NCI-H1417 (cell line): Measurements from ENCODE around the gene C13orf42.
A peak's percentile ranks its signal among the peaks of the same experiment; 100 is the strongest.

Source experiments
- DNase-seq, 3 experiments: peaks; one replicate each; lab custom pipeline; 2025; lab: John Stamatoyannopoulos, UW

C13orf42 gene

DNA sequence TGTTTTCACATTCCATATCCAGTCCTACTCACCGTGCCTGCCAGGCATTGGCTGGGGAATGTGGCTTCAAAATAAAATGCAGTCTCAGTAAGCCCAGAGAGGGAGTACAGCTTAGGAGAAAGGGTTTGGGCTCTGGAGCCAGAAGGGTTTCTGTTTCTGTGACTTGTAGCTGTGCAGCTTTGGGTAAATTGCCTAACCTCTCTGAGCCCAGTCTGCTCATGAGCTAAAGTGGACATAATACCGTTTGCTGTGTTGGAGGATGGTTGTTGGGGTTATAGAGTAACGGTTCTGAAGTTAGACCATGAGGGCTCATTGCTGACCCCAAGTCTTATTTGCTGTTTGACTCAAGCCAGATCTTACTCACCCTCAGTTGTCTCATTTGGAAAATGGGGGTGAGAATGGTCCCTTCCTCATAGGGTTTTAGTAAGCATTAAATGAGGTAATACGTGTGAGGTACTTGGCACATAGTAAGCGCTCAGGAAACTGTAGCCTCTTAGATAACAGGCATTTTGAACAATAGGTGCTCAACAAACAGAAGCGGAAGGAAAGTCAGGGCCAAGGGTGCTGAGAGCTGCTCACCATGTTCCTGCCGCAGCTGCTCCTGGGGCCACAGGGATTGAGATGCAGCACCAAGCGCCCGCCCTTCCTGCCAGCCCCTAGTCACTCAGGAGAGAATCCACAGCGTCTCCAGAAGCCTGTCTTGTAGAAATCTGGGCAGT lies 45.5 kb downstream of the C13orf42 start:
- no peak for DNase-seq

DNA sequence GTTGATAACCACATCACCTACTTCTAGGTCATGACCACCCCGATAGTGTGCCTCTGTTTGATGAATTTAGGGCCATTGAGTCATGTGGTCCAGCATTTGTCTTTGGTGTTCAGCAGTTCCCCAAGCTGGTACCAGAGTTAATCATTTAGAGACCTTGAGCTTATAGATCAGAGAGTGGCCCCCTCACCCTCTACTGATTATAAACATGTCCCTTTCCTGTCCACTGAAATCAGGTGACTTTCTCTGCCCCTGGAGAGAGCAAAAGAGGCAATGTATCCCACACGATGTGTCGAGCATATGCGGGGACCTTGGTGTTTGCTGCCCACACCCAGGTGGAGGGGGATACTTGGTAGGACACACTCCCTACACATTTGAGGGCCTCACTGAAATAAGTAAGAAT lies 46.3 kb downstream of the C13orf42 start:
- DNase-seq: no peak

GRCh38 chr13:51063909-51064308 lies 47.2 kb downstream of the C13orf42 start:
- DNase-seq: no peak

DNA sequence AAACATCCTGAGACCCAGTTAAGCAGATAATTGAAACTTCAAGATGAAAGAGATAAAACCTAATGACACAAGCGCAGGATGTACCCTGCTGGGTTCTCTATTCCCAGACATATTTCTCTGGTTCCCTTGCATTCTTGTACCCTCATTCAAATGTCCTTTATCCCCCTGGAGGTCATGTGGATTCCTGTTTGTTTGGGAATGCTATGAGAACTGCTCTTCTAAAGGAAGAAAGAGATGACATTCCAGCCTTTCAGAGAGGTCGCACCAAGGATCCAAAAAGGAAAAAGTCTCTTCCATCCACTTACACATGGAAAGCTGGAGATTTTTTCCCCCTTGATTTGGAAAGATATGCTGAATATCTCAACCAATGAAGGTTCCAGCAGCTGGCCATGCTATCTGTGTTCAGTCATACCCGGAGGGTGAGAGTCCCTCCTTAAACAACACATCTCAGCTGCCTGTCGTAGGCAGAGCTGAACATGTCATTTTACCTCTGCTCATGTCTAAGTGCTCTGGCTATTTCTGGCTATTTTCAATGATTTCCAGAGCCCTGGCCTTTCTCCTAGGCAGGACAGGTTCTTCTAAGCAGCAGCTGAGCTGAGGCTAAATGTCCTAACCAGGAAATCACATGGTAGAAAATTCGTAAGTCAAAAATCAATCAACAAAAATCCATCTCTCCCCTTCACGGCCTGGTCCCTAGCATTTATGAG lies 52.5 kb downstream of the C13orf42 start:
- peak in 1 of 3 experiments; percentile 40 for DNase-seq

DNA sequence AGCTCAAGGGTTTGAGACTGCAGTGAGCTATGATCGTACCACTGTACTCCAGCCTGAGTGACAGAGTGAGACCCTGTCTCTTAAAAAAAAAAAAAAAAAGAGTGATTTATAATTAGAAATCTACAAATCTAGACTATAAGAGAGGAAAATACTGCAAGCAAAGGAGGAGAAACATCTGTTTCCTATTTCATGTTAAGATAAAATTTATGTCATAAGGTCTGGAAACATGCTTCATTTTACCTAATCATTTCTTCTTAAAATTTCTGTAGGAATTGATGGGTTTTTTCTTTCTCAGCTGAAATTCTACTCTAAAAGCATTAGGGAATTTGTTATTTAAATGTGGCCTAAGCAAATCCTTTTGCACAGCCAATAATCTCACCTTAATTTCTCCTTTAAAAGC lies 53.2 kb downstream of the C13orf42 start:
- DNase-seq: no peak

DNA sequence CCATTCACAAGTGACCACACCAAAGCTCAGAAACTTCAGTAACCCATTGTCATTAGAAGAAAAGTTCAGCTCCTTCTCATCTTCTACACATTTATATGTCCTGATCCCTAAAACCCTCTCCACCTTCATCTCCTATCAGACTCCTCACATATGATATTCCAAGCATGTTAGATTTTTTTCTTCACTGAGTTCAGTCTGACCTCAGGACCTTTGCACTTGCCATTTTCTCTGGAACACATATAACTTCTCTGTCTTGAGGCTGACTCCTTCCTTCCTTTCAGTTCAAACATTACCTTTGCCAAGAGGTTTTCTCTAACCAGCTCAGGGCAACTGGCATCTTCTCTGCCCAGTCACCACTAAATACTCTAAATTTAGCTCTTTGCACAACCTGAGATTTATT lies 54.1 kb downstream of the C13orf42 start:
- no peak for DNase-seq

GRCh38 chr13:51052581-51052980 lies 58.5 kb downstream of the C13orf42 start:
- DNase-seq: no peak

- no peak for DNase-seq
Observed at GRCh38 chr13:51050021-51050830, 60.8 kb downstream of the C13orf42 start.

- no peak for DNase-seq
Observed at GRCh38 chr13:51048616-51049015, 62.5 kb downstream of the C13orf42 start.

DNA sequence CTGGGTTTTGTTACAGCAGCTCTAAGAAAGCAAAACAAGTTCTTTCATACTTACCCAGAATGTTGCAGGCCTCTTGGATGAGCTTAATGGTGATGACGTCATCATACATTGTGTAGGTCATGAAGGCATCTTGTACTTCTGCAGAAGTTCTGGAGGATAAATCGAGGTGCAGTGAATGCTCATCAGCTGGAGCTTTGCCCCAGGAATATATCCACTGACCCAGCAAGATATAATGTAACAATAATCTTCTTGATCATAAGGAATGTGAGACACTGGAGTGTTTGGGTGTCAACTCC lies 63.0 kb downstream of the C13orf42 start:
- no peak for DNase-seq

DNA sequence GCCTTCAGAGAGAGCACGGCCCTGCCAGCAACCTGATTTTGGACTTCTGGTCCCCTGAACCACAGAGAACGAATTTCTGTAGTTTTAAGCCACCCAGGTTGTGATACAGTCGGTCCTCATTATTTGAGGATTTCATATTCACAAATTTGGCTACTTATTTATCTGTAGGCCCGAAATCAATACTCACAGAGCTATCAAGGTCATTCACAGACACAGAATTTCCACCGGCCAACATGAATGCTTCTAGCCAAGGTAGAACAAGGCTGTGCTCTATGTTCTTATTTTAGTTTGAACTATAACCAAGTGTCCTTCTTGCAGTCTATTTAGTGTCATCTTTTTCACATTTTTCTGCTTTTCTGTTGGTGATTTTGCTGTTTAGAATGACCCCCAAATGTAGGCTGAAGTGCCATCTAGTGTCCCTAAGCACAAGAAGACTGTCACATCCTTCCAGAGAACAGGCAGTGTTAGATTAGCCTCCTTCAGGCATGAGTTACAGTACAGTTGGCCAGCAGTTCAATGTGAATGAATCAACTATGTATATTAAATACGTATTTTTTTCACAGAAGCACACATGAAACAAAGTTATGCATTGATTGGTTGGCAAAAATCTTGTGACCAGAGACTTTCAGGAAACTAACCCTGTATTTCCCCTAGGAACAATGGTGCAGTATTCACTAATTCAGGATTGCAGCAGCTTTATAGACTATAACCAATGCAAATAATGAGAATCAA lies 63.5 kb downstream of the C13orf42 start:
- no peak for DNase-seq

DNA sequence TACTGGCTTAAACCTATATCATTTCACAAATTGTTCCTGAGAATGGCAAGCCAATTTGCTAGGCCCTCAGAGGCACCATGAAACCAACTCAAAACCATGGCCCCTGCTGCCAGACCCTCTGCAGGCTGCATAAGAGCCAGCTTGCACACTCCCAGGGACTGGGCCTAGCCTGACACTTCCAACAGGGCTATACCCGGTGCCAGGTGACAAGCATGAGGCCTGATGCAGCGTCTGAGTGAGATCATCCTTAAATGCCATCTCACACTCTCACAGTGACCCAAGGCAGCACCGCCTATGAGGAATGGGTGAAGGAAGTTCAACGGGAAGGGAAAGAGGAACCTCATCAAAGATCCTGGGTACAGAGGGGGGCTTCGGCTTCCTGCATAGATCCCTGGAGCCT lies 65.6 kb downstream of the C13orf42 start:
- DNase-seq: no peak

GRCh38 chr13:51044023-51044665 lies 66.9 kb downstream of the C13orf42 start:
- peak in 2 of 3 experiments; percentile 36 to 52 for DNase-seq

GRCh38 chr13:51043310-51043709 lies 67.8 kb downstream of the C13orf42 start:
- DNase-seq: no peak

GRCh38 chr13:51041710-51042109 lies 69.4 kb downstream of the C13orf42 start:
- DNase-seq: no peak

GRCh38 chr13:51041126-51041525 lies 69.9 kb downstream of the C13orf42 start:
- peak in 2 of 3 experiments; percentile 17 to 76 for DNase-seq

- DNase-seq: no peak
Observed at GRCh38 chr13:51040431-51040830, 70.6 kb downstream of the C13orf42 start.

GRCh38 chr13:51036418-51036817 lies 74.7 kb downstream of the C13orf42 start:
- no peak for DNase-seq

GRCh38 chr13:51035978-51036377 lies 75.1 kb downstream of the C13orf42 start:
- peak in 2 of 3 experiments; percentile 62 to 77 for DNase-seq

DNA sequence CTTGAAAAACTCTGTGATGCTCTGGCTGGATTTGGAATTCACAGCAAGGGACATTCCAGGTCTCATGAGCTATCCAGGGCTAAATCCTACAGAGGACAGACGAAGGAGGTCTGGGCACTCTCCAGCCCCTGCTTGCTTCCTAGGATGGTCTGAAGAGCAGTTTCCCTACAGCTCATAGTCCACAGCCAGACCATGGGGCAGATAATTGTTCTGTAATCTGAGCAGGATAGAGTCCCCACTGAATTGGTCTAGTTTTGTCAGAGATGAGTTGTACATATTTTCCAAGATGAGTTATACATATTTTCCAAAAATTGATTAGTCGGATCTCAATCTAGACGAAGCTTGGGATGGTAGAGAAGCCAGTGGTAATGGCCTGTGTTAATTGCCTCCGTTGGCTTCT lies 75.6 kb downstream of the C13orf42 start:
- no peak for DNase-seq

GRCh38 chr13:51034906-51035305 lies 76.2 kb downstream of the C13orf42 start:
- peak in 2 of 3 experiments; percentile 75 to 84 for DNase-seq
